Loucy (cell line): ENCODE measurements around the gene CCDC90B.

Source experiments
- H2AFZ ChIP-seq: fragments of 200-600 bp; sonication (generic); 2 replicates; pipeline ENCODE4 v1.6.0; 2016; ENCODE audit warnings: antibody characterized with exemption, mild to moderate bottlenecking, low read length, moderate library complexity
- H3F3A ChIP-seq: fragments of 200-600 bp; 2 replicates; pipeline ENCODE4 v1.6.0; 2016; ENCODE audit warnings: antibody characterized with exemption, low read depth, mild to moderate bottlenecking
- H3K27me3 ChIP-seq: fragments of 200-600 bp; sonication (generic); 2 replicates; pipeline ENCODE4 v1.6.1; 2014; ENCODE audit warnings: low read length, mild to moderate bottlenecking; ENCODE audit not compliant: insufficient read depth, poor library complexity, severe bottlenecking
- H3K36me3 ChIP-seq: fragments of 200-600 bp; sonication (generic); 2 replicates; pipeline ENCODE4 v1.6.1; 2016; ENCODE audit warnings: low read length; ENCODE audit not compliant: insufficient read depth
- H3K4me1 ChIP-seq: fragments of 200-600 bp; sonication (generic); 2 replicates; pipeline ENCODE4 v1.5.1; 2014; ENCODE audit warnings: low read length, mild to moderate bottlenecking; ENCODE audit not compliant: insufficient read depth, poor library complexity, severe bottlenecking
- H3K4me2 ChIP-seq: fragments of 200-600 bp; sonication (generic); 2 replicates; pipeline ENCODE4 v1.6.0; 2014; ENCODE audit warnings: antibody characterized with exemption, low read length, low read depth, mild to moderate bottlenecking; ENCODE audit not compliant: poor library complexity, severe bottlenecking
- H3K4me3 ChIP-seq: fragments of 200-600 bp; sonication (generic); 2 replicates; pipeline ENCODE4 v1.5.1; 2014; ENCODE audit warnings: low read length, mild to moderate bottlenecking, mixed read lengths; ENCODE audit not compliant: poor library complexity, severe bottlenecking
- H3K79me2 ChIP-seq: fragments of 200-600 bp; sonication (generic); 2 replicates; pipeline ENCODE4 v1.6.1; 2014; ENCODE audit warnings: low read length; ENCODE audit not compliant: insufficient read depth
- H3K9ac ChIP-seq: fragments of 200-600 bp; sonication (generic); 2 replicates; pipeline ENCODE4 v1.6.0; 2014; ENCODE audit warnings: mild to moderate bottlenecking, low read depth, low read length, moderate library complexity; ENCODE audit not compliant: poor library complexity, severe bottlenecking
- H3K9me2 ChIP-seq: fragments of 200-600 bp; sonication (generic); replicated peaks from 2 replicates; pipeline ENCODE4 v1.6.1; 2016; ENCODE audit warnings: low read depth, low read length, mixed read lengths
- H3K9me3 ChIP-seq: fragments of 200-600 bp; sonication (generic); 2 replicates; pipeline ENCODE4 v1.6.1; 2014; ENCODE audit warnings: mild to moderate bottlenecking, antibody characterized with exemption, low read length, low read depth; ENCODE audit not compliant: insufficient read depth
- H4K20me1 ChIP-seq: fragments of 200-600 bp; sonication (generic); 2 replicates; pipeline ENCODE4 v1.6.0; 2014; ENCODE audit warnings: antibody characterized with exemption, low read length, mild to moderate bottlenecking; ENCODE audit not compliant: insufficient read depth, poor library complexity, severe bottlenecking
- CTCF ChIP-seq: fragments of 200-600 bp; sonication (generic); conservative IDR thresholded peaks from 2 replicates; pipeline ENCODE4 v1.5.1; 2014; ENCODE audit warnings: mild to moderate bottlenecking, antibody characterized with exemption, low read length
- EZH2phosphoT487 ChIP-seq: fragments of 200-600 bp; IDR thresholded peaks from 2 replicates; pipeline ENCODE4 v1.6.1; 2018; ENCODE audit warnings: antibody characterized with exemption, mild to moderate bottlenecking, moderate library complexity, borderline replicate concordance

Gene CCDC90B

DNA sequence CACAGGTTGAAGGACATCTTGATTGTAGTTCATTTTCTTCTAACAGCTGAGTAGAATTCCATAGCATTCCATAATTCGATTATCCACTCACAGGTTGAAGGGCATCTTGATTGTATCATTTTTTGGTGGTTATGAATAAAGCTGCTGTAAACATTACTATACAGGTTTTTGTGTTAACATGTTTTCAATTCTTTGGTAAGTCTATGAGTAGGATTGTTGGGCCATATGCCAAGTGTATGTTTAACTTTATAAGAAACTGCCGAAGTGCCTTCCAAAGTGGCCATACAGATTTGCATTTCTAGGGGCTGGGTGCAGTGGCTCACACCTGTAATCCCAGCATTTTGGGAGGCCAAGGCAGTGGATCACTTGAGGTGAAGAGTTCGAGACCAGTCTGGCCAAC is 48.1 kb downstream of the CCDC90B start:
- H3K79me2 ChIP-seq, result no peaks in the 10 kb centered on the region
- no peaks in the 10 kb centered on the region for H3K9me2 ChIP-seq
- H3K4me1 ChIP-seq, result no peaks in the 10 kb centered on the region
- no peaks in the 10 kb centered on the region for H3K9me3 ChIP-seq
- H3K4me2 ChIP-seq, result no peak overlapping the region
- H3K9ac ChIP-seq, result no peak overlapping the region
- no peak overlapping the region for H2AFZ ChIP-seq
- H3K36me3 ChIP-seq, result no peaks in the 10 kb centered on the region
- H3K4me3 ChIP-seq, result no peak overlapping the region
- H3K27me3 ChIP-seq, result no peaks in the 10 kb centered on the region
- H3F3A ChIP-seq, result no peaks in the 10 kb centered on the region
- TF ChIP-seq CTCF (no peak), EZH2phosphoT487 (no peak)
- no peaks in the 10 kb centered on the region for H4K20me1 ChIP-seq

DNA sequence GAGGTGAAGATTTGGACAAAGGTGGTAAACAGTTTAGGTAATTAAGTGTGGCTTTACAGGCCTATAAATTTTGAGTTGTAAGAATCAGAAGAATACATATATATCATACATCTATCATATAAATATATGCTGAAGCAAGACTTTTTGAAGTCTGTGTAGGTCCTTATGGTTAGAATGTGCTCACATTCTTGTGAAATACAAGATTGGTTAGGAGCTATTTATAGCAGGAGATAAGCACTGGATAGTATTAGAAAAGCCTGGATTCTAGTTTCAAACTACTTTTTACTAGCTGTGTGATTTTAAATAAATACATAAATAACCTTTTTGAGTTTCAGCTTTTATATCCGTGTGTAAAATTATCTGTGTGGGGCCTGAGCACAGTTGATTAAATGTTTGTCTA is 50.3 kb downstream of the CCDC90B start:
- TF ChIP-seq CTCF (no peak), EZH2phosphoT487 (no peak)
- Histone ChIP-seq H3K4me3 (no peak overlapping the region), H3K9me3 (no peaks in the 10 kb centered on the region), H4K20me1 (no peaks in the 10 kb centered on the region), H3K9me2 (no peaks in the 10 kb centered on the region), H3K4me1 (no peaks in the 10 kb centered on the region), H3F3A (no peaks in the 10 kb centered on the region), H3K79me2 (no peaks in the 10 kb centered on the region), H2AFZ (no peak overlapping the region), H3K9ac (no peak overlapping the region), H3K36me3 (no peaks in the 10 kb centered on the region), H3K4me2 (no peak overlapping the region), H3K27me3 (no peaks in the 10 kb centered on the region)

- H3K4me3 ChIP-seq, result no peak overlapping the region
- H3K9me2 ChIP-seq, result no peaks in the 10 kb centered on the region
- H3K9ac ChIP-seq, result no peak overlapping the region
- no peak overlapping the region for H3K4me2 ChIP-seq
- TF ChIP-seq CTCF (no peak), EZH2phosphoT487 (no peak)
- H3K36me3 ChIP-seq, result no peaks in the 10 kb centered on the region
- H3K9me3 ChIP-seq, result no peaks in the 10 kb centered on the region
- H2AFZ ChIP-seq, result no peak overlapping the region
- H3F3A ChIP-seq, result no peaks in the 10 kb centered on the region
- H4K20me1 ChIP-seq, result no peaks in the 10 kb centered on the region
- H3K27me3 ChIP-seq, result no peaks in the 10 kb centered on the region
- no peaks in the 10 kb centered on the region for H3K79me2 ChIP-seq
- H3K4me1 ChIP-seq, result no peaks in the 10 kb centered on the region
Measured at GRCh38 chr11:83223457-83223856, 62.7 kb downstream of the CCDC90B start.
